ENCODE measurements around the gene FRMD4B. TPM values are rescaled to one million over a fixed set of nuclear protein-coding genes. Genes with fewer than 3 reads are reported as not detected.

Gene FRMD4B
- total RNA-seq, 1 experiment from 2014 or later = 4.2 TPM

GRCh38 chr3:69364354-69364753 is 21.5 kb downstream of the FRMD4B start:
- no peak for DNase-seq (ENCODE audit: low spot score)

- DNase-seq (ENCODE audit: low spot score) = no peak
Observed at GRCh38 chr3:69360690-69361089, 25.2 kb downstream of the FRMD4B start.

GRCh38 chr3:69359916-69360315 is 26.0 kb downstream of the FRMD4B start:
- no peak for DNase-seq (ENCODE audit: low spot score)

- no peak for DNase-seq (ENCODE audit: low spot score)
Observed at GRCh38 chr3:69359339-69359893, 26.5 kb downstream of the FRMD4B start.

GRCh38 chr3:69357196-69357595 is 28.7 kb downstream of the FRMD4B start:
- DNase-seq (ENCODE audit: low spot score) = no peak

GRCh38 chr3:69354948-69355347 is 30.9 kb downstream of the FRMD4B start:
- DNase-seq (ENCODE audit: low spot score) = no peak

GRCh38 chr3:69353503-69353902 is 32.4 kb downstream of the FRMD4B start:
- DNase-seq (ENCODE audit: low spot score) = no peak

GRCh38 chr3:69353088-69353478 is 32.8 kb downstream of the FRMD4B start:
- DNase-seq (ENCODE audit: low spot score) = no peak

GRCh38 chr3:69352305-69353087 is 33.4 kb downstream of the FRMD4B start:
- DNase-seq (ENCODE audit: low spot score) = no peak

GRCh38 chr3:69343875-69344274 is 42.0 kb downstream of the FRMD4B start:
- DNase-seq (ENCODE audit: low spot score) = no peak

GRCh38 chr3:69342074-69342473 is 43.8 kb downstream of the FRMD4B start:
- no peak for DNase-seq (ENCODE audit: low spot score)

GRCh38 chr3:69339760-69340159 is 46.1 kb downstream of the FRMD4B start:
- no peak for DNase-seq (ENCODE audit: low spot score)

- no peak for DNase-seq (ENCODE audit: low spot score)
Observed at GRCh38 chr3:69338911-69339310, 47.0 kb downstream of the FRMD4B start.

GRCh38 chr3:69332934-69333333 is 53.0 kb downstream of the FRMD4B start:
- no peak for DNase-seq (ENCODE audit: low spot score)

- DNase-seq (ENCODE audit: low spot score) = no peak
Observed at GRCh38 chr3:69330891-69331400, 54.9 kb downstream of the FRMD4B start.

- no peak for DNase-seq (ENCODE audit: low spot score)
Observed at GRCh38 chr3:69329892-69330291, 56.0 kb downstream of the FRMD4B start.

GRCh38 chr3:69328963-69329302 is 57.0 kb downstream of the FRMD4B start:
- DNase-seq (ENCODE audit: low spot score) = no peak

- no peak for DNase-seq (ENCODE audit: low spot score)
Observed at GRCh38 chr3:69328103-69328962, 57.6 kb downstream of the FRMD4B start.

GRCh38 chr3:69326855-69327300 is 59.0 kb downstream of the FRMD4B start:
- no peak for DNase-seq (ENCODE audit: low spot score)

GRCh38 chr3:69325151-69325550 is 60.7 kb downstream of the FRMD4B start:
- DNase-seq (ENCODE audit: low spot score) = no peak

GRCh38 chr3:69324362-69325025 is 61.4 kb downstream of the FRMD4B start:
- no peak for DNase-seq (ENCODE audit: low spot score)

GRCh38 chr3:69323941-69324340 is 61.9 kb downstream of the FRMD4B start:
- DNase-seq (ENCODE audit: low spot score) = no peak

Data from H4 (cell line).